ENCODE measurements around the gene BPIFB1.

The BPIFB1 gene

DNA sequence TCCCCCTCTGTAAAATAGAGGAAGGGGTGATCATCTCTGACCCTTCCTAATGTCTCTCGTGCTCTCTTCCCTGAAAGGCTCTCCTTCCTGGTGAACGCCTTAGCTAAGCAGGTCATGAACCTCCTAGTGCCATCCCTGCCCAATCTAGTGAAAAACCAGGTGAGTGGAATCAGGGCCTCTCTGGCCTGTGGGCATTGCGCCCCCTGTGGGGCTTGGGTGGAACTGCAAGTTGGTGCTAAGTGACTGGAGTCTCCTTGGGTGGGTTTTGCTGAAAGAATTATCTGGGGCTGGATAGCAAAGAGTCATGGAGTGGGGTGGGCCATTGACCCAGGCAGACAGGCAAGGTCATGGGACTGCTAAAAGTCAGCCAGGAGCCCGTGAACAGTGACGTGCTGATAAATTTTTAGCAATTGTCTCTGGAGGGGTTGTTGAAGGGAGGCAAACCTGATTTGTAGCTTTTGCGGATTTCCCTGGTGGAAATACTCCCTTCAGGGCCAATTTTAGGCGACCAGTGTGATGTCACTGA is 8.9 kb downstream of the BPIFB1 start:
- DNase-seq (ENCODE audit: low read depth in 2 of 3, low spot score in 1 of 3): peak; percentile 46 to 71 (median 48)

- DNase-seq (ENCODE audit: low read depth in 2 of 3, low spot score in 1 of 3): no peak
Measured at GRCh38 chr20:33296206-33296605, 13.2 kb downstream of the BPIFB1 start.

DNA sequence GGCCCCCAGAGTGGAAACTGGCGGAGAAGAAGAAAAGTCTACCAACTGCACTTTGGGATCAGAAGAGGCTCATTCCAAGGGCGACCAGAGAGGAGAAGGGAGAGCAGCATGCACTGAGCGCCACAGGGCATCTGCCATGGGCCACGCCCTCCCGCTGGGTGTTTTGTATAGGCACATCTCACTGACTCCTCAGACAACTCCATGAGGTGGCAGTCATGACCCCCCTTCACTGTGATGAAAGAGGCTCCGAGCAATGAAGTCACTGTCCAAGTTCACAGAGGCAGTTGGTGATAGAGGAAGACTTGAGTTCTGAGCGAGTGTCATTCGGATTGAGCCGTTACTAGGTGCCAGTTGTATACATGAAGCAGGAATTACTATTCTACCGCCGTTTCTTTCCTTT is 15.4 kb downstream of the BPIFB1 start:
- no peak for DNase-seq (ENCODE audit: low read depth in 2 of 3, low spot score in 1 of 3)

DNA sequence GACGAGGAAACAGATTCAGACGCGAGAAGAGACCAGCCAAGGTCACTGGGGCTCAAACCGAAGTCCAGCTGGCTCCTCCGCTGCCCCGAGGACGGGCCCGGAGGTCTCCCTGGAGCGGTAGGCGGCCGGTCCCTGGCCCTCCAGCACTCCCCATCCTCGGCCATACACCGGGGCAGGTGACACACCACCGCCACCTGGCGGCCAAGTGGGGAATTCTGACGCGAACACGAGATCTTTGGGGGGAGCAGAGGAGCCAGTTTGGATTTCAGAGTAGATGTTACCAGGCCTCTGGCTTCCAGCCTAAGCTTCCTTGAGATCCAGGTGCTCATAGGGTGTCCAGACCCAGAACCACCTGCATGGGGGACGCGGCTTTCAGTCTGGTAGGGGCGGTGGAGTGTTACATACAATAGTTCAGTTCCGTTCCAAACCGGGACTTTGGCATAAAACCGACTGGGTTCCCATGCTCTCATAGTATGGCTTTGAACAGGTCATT is 16.1 kb downstream of the BPIFB1 start:
- peak; percentile 56 to 77 (median 61) for DNase-seq (ENCODE audit: low read depth in 2 of 3, low spot score in 1 of 3)

GRCh38 chr20:33301192-33301930 is 18.3 kb downstream of the BPIFB1 start:
- DNase-seq (ENCODE audit: low read depth in 2 of 3, low spot score in 1 of 3): no peak

DNA sequence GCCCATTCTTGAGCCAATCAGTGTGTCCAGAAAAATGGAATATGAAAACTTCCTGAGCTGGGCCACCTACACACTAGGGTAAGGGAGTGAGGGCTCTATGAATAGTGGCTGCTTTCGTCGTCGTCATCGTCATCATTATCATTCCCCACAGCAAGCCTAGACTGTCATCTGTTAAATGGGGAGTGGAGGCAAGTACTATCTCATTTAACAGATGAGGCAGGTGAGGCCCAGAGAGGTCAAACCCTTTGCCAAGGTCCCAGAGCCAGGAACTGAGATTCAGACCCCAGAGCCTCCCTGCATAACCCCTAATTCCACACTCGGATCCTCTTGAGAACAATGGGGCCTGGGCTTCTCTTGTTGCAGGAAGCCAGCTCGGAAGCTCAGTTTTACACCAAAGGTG is 20.6 kb downstream of the BPIFB1 start:
- DNase-seq (ENCODE audit: low read depth in 2 of 3, low spot score in 1 of 3): no peak

GRCh38 chr20:33304046-33304445 is 21.0 kb downstream of the BPIFB1 start:
- no peak for DNase-seq (ENCODE audit: low read depth in 2 of 3, low spot score in 1 of 3)

DNA sequence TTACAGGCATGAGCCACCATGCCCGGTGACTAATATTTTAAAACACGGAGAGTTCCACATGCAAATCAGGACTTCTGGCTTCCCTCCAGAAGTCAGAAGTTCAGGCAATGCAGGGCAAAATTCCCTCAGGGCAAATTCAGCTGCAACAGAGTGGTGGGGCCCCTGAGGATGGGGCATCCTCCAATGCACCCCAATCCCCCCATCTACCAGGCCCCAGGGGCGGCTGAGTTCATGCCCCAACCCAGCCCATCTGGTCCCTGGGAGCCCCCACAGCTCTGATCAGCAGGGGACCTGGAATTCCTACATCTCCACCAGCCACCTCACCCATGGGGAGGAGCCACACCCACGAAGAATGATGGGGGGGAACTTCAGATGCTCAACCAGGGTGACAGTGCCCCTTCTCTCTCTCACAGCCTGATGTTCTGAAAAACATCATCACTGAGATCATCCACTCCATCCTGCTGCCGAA is 22.6 kb downstream of the BPIFB1 start:
- DNase-seq (ENCODE audit: low read depth in 2 of 3, low spot score in 1 of 3): no peak

GRCh38 chr20:33306228-33306627 is 23.2 kb downstream of the BPIFB1 start:
- DNase-seq (ENCODE audit: low read depth in 2 of 3, low spot score in 1 of 3): no peak

DNA sequence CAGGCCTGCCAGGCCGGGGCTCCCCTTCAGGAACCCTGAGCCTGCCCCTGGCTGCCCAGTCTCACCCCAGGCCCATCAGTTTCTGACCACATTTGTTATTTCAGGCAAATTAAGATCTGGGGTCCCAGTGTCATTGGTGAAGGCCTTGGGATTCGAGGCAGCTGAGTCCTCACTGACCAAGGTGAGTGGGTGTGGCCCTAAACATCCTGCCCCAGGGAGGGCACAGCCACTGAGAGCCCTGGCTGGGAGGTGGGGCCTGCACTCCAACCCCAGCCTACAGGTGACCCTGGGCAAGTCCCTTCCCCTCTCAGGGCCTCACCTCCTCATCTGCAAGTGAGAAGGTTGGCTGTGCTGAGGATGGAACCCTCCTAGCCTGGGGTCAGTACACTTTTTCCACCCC is 23.8 kb downstream of the BPIFB1 start:
- DNase-seq (ENCODE audit: low read depth in 2 of 3, low spot score in 1 of 3): no peak

DNA sequence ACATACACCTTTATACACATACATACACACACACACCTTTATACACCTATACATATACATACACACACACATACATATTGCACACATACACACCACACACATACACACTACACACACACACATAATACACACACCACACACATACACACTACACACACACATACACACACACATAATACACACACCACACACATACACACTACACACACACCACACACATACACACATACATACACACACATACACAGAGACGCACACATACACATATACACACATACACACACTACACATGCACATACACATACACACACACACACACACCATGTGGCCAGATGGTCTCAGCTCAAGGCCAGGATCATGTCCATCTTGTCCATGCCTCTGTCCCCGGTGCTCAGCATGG is 25.7 kb downstream of the BPIFB1 start:
- no peak for DNase-seq (ENCODE audit: low read depth in 2 of 3, low spot score in 1 of 3)

- no peak for DNase-seq (ENCODE audit: low read depth in 2 of 3, low spot score in 1 of 3)
Measured at GRCh38 chr20:33309631-33310030, 26.6 kb downstream of the BPIFB1 start.

DNA sequence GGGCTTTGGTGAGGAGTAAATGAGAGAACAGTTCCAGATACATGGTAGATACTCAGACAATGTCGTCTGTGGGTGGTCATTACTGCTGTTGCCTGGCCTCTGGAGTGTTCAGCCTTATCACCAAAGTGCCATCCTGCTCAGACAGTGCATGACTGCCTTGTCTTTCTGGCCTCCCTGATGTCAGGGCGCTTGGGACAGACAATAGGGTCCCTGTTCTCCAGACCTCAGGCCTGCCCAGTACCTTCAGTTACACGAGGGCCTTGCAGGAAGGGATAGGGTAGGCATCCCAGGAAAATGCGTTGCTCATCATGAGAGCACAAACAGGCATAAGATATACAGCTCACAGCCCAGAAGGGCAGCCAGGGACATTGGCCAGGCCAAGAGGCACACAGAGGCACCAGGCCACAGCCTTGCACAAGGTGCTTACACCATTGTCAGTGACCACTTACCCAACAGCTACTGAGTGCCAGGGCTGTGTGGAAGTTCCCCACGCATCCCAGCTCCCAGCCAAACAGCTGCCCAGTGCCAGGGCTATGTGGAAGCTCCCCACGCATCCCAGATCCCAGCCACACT is 27.4 kb downstream of the BPIFB1 start:
- no peak for DNase-seq (ENCODE audit: low read depth in 2 of 3, low spot score in 1 of 3)

- DNase-seq (ENCODE audit: low read depth in 2 of 3, low spot score in 1 of 3): no peak
Measured at GRCh38 chr20:33311011-33311410, 28.0 kb downstream of the BPIFB1 start.

DNA sequence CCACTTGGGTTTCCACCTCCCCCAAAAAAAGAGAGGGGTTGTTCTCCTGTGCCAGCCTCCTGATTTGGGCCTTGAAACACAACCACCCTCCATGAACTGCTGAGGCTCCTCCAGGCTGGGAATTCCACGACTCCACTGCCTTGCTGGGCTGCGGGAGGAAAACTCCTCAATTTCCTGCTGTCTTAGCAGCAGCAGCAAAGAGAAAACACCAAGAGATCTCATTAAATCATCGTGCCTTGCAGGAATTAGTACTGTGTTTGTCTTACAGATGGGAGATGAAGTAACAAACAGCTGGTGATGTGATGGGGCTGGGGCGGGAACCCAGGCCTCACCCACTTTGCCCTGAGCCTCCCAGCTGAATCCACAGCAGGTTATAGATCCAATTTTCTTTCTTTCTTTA is 29.0 kb downstream of the BPIFB1 start:
- no peak for DNase-seq (ENCODE audit: low read depth in 2 of 3, low spot score in 1 of 3)

GRCh38 chr20:33312583-33312982 is 29.6 kb downstream of the BPIFB1 start:
- DNase-seq (ENCODE audit: low read depth in 2 of 3, low spot score in 1 of 3): no peak

GRCh38 chr20:33313686-33314314 is 30.8 kb downstream of the BPIFB1 start:
- DNase-seq (ENCODE audit: low read depth in 2 of 3, low spot score in 1 of 3): no peak

DNA sequence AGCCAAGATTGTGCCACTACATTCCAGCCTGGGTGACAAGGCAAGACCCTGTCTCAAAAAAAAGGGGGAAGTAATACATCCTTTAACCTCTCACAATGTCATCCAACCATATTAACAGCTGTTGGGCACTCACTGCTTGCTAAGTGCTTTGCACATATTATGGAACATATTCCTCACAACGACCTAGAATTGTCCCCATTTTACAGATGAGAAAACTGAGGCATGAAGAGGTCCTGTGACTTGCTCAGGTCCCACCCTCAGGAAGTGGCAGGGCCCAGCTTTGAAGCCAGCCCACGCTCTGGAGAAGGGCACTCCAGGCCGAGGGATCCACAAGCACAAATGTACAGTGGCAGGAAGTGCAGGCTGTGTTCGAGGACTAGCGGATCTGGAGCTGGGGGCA is 33.3 kb downstream of the BPIFB1 start:
- DNase-seq (ENCODE audit: low read depth in 2 of 3, low spot score in 1 of 3): no peak

DNA sequence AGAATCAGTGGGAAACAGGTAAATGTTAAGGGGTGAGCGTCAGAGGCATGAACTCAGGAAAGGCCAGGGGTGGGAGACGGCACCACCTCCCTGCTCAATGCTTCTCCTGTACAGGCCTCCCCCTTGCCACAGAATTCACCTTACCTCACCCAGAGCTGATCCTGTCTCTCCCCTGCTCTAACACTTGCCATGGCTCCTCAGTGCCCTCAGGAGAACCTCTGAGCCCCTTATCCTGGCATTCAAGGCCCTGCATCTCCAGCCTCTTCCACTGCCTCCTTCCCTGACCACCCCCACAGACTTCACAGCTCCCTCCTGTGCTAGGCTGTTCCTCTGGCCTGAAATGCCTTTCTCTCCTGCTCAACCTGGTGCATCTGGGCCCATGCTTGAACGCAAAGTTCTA is 33.9 kb downstream of the BPIFB1 start:
- no peak for DNase-seq (ENCODE audit: low read depth in 2 of 3, low spot score in 1 of 3)

GRCh38 chr20:33317424-33318095 is 34.5 kb downstream of the BPIFB1 start:
- no peak for DNase-seq (ENCODE audit: low read depth in 2 of 3, low spot score in 1 of 3)

- DNase-seq (ENCODE audit: low read depth in 2 of 3, low spot score in 1 of 3): no peak
Measured at GRCh38 chr20:33318096-33318429, 35.0 kb downstream of the BPIFB1 start.

- no peak for DNase-seq (ENCODE audit: low read depth in 2 of 3, low spot score in 1 of 3)
Measured at GRCh38 chr20:33320006-33320405, 37.0 kb downstream of the BPIFB1 start.
